GM08714 (cell line): Measurements from ENCODE around the gene OR10J4.

ENCODE experiments used
- H3K4me3 ChIP-seq: fragments of 200-500 bp; sonication (Bioruptor generic); 2 replicates; pipeline ENCODE4 v1.5.1; 2014; ENCODE audit warnings: mild to moderate bottlenecking, low read length, inconsistent platforms
- ZNF274 ChIP-seq: IDR thresholded peaks from 2 replicates; pipeline ENCODE4 v1.6.1; 2012; ENCODE audit warnings: mild to moderate bottlenecking, low read depth, low read length

Gene OR10J4

GRCh38 chr1:159459551-159459950, 27.5 kb downstream of the OR10J4 start:
- TF ChIP-seq ZNF274: no peak
- H3K4me3 ChIP-seq: no peak overlapping the region

GRCh38 chr1:159465191-159465603, 33.2 kb downstream of the OR10J4 start:
- no peak overlapping the region for H3K4me3 ChIP-seq
- TF ChIP-seq ZNF274: no peak

DNA sequence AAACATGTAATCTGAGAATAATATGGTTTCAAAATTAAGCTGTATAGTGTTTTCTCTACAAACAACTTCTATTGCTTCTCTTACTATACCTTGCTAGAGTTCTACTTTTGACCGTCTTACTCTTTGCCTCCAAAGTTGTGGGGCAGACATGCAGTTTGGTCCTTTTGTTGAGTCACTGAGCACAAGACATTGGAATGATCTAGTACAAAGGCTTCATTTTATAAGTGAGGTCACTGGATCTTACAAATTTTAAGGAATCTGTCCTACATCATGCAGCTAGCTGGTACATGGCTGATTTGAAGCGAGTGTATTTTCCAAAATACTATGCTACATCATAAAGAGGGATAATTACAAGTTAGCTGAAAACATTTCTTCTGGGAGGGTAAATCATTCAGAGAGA, 36.3 kb downstream of the OR10J4 start:
- no peak overlapping the region for H3K4me3 ChIP-seq
- no peak for TF ChIP-seq ZNF274

DNA sequence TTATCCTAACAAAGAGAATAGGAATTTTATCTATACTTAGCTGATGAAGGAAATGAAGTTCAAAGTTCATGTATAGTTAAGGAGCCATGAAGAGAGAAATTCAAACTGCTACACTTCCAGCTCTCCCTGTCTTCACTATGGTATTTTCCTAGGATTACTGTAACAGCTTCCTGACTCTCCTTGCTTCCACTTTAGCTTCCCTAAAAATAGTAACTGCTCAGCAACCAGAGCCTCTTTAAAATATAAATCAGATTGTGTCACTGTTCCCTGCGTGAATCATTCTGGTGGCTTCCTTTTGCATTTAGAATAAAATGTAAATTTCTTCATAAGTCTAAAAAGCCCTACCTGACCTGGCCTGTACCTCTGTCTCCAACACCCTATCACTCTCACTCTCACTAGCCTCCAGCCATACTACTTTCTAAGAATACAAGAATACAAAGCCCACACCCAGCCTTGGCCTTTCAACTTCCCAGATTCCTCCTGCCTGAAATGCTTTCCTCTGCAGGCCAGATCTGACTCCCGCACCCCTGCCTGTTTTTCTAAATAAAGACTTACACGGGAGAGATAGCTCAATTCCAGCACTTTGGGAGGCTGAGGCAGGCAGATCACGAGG, 38.0 kb downstream of the OR10J4 start:
- H3K4me3 ChIP-seq: no peak overlapping the region
- TF ChIP-seq ZNF274: no peak

GRCh38 chr1:159473335-159473734, 41.3 kb downstream of the OR10J4 start:
- no peak overlapping the region for H3K4me3 ChIP-seq
- TF ChIP-seq ZNF274: no peak

DNA sequence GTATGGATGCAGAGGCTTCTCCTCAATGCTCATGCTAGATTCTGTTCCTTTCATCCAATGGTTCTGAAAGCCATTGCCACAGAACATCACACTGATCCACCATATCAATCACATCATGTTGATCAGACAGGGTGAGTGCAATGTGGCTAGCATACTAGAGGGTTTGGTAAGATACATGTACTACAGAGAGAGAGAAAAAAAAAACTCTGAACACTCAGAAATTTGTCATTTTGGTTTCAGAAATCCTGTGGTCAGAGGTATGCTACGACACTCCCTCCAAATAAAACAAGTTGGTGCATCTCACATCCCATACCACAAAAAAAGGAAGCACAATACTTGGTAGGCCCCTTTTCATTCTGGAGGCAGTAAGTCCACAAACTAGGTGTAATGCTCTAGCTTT, 42.9 kb downstream of the OR10J4 start:
- TF ChIP-seq ZNF274: no peak

More for the DNA sequence above, 42.9 kb downstream of the OR10J4 start:
- H3K4me3 ChIP-seq: no peak overlapping the region
